ENCODE results near the gene NFATC3.

Gene NFATC3

DNA sequence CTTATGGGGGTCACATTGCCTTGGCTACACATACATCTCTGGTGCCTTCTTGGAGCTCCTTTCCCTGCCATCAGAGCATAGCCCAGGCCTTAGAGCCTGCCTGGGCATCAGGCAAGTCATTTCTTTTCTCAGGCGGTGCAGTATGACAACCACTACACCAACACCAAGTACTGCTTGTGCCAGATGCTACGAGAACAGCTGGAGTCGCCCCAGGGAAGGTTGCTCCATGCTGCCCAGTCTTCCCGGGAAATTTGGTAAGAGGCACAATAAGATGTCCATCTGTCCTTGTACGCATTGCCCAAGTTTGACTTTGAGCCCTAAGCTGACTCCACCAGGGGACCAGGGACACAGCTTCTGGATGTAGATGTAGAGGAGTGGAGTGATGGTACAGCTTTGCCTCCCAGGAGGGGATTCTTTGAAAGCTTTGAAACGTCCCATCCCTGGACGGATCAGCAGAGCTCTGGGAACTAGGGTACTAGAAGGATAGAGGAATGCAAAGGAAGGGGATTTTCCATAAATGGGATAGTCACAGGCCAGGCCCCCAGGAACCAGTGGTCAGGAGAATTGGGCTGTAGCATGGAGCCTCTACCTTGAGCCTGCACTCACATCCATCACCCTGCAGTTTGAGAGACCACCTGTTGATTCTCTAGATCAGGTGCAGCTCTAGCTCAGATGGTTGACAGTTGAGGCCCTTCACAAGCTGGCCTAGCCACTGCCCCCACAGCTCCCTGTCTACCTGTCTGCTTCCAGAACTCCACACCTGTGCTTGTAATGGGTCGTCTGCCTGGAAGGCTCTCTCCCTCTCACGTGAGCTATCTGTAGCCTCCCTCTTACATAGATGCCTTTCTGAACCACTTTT, 11.0 kb upstream of the NFATC3 start:
- DNase-seq, result no peak

DNA sequence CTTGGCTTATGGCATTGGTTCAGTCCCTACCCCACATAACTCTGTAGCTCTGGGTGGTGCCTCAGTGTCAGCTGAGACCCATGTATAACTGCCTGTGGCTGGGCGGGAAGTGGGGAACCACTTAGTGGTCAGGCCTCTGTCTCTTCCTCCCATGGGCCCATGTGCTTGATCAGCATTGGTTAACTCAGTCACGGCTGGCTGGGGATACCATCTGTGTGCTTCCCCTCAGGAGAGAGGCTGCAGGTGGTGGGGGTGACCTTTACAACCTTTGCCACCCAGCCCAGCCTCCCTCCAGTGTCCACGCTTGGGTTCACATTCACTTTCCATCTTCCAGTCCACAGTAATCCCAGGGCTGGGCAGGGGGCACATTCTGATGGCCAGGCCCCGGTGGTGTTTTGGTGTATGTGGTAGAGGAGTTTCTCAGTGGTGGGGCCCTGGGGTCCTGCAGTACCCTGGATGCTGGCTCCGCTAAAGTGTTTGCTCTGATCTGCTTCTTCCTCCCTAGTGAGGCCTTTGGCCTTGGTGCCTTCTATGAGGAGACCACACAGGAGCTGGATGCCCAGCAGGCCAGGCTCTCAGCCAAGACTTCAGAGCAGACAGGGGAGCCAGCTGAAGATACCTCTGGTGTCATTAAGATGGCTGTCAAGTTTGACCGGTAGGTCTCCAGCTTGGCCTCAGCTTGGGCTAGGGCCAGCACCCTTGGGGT, 10.2 kb upstream of the NFATC3 start:
- DNase-seq, result peak; percentile 39

DNA sequence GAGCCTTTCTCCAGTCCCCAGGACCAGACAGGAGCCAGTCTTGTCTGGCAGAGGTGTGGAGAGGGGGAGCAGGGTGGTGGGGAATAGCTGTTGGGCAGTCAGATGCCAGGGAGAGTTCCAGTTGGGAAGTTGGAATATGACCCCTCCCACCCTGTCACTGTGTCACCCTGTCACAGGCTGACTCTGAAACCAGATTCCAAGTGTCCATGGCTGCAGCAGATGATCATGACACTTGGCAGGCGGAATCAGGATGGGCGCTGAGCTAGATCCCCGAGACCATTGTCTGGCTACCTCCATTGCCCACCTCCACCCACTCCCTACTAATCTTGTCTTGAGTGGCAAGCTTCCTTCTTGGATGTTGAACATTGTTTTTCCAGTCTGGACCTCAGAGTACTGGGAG, 9.2 kb upstream of the NFATC3 start:
- DNase-seq, result no peak

DNA sequence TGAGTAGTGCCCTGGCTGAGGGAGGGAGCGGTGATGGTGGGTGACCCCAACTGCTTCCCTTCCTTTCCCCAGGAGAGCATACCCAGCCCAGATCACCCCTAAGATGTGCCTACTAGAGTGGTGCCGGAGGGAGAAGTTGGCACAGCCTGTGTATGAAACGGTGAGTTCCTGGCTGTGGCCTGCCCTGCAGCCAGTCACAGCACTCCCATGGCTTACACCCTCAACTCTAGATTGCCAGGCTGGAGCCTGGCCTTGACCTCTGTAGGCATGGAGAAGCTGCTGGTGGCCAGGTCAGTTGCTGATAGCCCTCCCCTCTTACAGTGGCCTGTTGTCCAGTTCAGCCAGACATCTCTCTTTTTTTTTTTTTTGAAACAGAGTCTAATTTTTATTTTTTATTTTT, 8.6 kb upstream of the NFATC3 start:
- no peak for DNase-seq

DNA sequence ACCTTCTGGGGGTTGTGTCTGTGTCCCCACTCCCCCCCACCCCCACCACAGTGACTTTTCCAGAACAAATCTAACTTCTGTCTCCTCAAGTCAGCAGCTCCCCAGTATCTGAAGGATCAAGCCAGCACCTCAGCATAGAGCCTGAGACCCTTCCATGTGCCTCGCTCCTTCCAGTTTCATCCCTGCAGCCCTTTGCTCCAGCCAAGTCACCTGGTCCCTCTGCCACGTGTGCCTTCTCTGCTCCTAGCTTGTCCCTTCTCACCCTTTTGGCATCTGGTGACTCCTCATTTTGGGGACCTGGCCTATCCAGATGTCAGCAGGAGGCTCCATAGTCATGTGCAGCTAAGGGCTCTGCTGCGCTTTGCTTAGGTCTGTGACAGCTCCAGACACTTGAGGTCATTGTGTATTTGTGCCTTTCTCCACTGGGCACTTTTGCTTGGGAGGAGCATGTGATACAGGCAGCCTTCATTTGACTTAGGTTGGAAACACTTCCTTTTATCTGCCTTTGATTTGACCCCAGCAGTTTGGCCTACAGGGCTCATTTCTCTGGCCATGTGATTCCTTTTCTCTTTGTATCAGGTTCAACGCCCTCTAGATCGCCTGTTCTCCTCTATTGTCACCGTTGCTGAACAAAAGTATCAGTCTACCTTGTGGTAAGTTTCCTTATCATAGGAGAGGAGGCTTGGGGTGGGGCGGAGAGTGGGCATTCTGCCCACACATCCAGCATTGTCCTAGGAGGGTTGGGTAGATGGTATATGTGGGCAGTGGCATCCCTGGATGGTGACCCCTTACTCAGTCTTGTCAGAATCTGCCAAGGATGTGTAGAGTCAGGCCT, 7.1 kb upstream of the NFATC3 start:
- no peak for DNase-seq

DNA sequence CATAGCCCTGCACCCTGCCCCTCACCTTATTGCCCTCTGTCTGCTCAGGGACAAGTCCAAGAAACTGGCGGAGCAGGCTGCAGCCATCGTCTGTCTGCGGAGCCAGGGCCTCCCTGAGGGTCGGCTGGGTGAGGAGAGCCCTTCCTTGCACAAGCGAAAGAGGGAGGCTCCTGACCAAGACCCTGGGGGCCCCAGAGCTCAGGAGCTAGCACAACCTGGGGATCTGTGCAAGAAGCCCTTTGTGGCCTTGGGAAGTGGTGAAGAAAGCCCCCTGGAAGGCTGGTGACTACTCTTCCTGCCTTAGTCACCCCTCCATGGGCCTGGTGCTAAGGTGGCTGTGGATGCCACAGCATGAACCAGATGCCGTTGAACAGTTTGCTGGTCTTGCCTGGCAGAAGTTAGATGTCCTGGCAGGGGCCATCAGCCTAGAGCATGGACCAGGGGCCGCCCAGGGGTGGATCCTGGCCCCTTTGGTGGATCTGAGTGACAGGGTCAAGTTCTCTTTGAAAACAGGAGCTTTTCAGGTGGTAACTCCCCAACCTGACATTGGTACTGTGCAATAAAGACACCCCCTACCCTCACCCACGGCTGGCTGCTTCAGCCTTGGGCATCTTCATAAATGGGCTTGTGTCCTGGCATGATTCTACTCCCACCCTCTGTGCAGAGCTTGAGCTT, 6.3 kb upstream of the NFATC3 start:
- DNase-seq, result no peak

DNA sequence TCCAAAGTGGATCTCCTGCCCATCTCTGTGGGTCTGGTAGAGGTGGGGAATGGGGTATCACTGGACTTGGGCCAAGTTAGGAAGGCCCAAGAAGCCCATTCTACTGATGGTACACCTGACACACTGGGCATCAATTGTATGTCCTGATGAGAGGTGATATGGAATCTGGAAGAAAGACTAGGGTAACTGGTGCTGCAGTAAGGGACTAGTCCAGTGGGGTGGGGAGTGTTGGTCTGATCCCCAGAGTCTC, 5.9 kb upstream of the NFATC3 start:
- DNase-seq, result no peak

DNA sequence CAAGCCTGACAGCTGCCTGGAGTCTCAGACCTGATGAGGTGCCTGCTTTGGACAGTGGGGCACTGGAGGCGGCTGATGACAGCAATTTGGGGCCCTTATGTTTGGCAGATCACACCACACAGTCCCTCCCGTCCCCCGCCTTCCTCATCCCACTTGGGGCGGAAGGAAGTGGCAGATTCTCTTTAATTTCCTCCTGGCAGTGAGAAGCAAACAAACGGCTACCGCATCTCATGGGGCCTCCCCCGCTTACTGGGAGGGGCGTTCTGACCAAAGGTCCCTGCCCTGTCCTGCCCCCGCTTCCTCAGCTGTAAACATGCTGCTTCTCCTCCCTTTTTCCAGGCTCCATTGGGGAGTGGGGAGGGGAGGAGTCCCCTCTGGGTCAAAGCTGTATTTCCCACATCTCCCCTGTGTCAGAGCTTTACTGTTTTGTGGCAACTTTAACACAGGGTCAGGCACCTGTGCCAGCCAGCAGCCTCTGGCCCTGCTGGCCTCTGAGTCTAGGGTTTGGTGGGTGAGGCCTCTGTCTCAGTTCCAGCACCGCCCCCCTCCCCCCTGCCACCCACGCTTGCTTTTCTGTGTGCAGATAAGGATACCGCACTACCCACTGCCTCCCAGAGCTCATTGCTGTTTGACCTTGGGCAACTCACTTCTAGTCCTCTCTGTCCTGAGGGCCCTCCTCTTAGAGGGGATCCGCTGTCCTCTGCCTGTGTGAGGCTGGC, 5.4 kb upstream of the NFATC3 start:
- peak; percentile 57 for DNase-seq

DNA sequence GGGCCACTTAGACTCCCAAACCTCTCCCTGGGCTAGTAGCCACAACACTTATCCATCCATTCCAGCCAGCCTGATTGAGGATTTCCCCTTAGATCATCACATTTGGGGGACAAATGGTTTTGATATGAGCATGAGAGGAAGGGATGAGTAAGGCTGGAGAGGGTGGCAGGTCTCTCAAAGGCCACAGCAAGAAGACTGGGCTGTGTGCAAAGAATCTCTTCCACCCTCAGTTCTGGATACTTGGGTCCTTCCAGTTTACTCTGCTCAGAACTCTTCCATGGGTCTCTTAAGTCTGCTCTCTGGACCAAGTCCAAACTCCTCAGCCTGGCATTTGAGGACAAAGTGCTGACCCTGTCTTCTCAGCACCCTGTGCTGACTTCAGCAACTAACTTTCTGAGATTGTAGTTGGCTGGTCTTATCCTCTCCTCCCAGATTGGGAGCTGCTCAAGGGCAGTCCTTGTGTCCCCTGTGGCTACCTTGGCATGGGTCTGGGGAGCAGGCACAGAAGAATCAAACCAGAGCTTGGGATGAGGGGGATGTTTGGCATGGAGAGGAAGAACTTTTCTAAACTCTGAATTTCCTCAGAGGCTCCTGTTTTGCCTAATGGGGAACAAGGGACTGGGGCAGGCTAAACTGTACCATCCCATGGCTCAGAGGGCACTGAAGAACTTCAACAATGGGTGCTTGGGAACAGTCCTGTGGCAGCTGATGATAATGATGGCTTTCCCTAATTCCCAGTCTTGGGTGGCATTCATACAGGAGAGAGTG, 3.1 kb upstream of the NFATC3 start:
- no peak for DNase-seq

DNA sequence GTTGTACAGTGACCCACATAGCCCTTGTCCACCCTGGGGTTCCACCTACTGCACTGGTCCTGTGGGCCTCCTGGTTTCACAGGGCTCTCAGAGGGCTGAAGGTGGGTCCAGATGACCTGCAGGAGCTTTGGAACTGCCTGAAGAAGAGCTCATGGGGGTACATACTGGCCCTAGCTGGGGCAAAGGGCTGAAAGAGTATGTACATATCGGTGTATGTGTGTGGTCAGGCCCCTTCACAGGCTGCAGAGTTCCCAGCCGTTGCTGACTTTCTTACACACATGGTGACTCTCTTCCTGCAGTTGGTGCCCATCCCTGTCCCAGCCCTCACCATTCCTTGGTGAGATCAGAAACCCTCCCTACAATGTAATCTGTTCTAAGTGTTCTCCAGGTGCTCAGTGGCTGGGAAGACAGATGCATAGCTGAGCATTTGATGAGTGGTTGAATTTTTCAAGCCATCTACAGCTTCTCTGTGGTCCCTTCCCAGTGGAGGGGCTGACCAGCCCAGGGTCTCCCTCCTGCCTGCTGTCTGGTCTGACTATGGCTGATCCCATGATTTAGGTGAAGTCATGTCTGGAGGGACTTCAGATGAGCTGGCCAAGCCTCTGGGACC, 2.4 kb upstream of the NFATC3 start:
- DNase-seq, result no peak

DNA sequence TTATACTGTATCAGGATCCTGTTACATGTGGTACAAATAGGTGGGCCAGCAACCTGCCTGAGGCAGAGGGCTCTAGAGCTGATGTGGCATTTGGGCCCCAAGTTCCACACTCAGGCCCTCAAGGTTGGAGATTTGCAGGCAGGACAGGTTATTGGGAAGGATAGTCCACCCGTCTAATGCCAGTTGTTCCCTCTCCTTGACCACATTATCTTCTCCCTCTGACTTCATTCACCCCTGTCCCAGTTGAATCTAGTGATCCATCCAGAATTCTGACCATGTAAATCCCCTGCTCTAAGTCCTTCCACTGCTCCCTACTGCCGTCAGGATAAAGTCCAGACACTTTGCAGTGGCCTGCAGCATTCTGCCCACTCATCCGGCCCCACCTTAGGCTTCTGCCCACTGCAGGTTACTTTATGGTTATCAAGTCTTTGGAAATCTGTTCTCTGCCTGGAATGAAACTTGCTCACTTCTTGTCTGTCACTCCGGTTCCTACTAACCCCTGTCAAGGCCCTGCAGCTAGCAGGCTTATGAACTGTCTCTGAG, 1.9 kb upstream of the NFATC3 start:
- DNase-seq, result no peak

DNA sequence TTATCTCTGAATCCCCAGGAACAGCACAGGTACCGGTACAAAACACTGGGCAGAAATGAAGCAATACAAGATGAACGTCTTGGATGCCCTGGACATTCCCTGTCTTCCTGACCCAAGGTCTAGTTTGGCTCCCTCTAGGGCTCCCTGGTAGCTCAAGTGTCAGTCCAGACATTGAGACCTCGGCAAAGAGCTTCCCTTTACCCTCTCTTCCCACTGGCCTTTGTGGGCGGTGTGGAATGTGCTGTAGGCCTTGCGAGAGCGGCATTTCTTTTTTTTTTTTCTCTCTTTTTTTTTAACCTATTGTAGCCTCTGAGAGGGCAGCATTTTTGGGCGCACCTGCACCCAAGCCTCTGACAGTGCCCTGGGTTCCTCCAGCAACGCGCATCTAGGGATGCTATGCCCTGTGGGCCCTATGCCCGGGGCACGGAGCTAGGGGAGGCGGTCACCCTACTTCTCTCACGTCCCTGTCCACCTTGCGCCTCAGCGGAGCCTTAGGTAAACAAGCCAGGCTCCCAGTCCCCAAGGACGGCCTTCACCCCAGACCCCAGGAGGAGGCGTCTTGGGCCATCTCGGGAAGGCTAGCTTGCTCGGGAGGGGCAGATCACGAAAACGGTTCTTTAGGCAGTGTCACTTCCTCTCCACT, 1.2 kb upstream of the NFATC3 start:
- DNase-seq, result no peak

DNA sequence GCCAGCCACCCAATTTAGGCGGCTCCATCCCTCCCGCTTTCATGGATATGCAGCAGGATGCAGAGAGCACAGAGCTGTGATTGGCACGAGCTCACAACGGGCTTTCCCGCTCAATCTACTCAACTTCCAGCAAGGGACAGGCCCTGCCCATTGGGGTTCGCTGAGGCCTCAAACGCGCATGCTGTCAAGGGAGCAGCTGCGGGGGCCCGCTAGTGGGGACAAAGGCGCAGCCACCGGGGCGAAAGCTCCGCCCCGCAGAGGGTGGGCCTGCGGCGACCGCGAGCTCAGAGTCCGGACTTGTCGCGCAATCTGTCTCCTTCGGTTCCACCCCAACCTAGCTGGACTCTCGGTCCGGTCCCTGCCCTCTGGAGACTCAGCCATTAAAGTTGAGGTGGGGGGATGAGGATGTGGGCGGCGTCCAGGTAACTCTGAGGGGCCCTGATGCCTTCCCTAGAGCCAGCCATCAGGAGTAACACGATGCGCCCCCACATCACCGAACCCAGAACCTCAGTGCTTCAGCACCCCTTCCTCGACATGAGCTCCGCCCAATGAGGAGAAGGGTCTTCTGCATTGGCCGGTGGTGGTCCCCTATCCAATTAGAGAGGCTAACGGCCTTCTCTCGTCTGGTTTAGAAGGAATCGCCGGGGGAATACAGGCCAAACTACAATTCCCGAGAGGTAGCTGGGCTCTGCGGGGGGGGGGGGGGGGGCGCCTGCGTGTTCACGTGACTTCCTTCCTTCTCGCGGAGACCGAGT, 489 bp upstream of the NFATC3 start:
- peak; percentile 77 for DNase-seq

DNA sequence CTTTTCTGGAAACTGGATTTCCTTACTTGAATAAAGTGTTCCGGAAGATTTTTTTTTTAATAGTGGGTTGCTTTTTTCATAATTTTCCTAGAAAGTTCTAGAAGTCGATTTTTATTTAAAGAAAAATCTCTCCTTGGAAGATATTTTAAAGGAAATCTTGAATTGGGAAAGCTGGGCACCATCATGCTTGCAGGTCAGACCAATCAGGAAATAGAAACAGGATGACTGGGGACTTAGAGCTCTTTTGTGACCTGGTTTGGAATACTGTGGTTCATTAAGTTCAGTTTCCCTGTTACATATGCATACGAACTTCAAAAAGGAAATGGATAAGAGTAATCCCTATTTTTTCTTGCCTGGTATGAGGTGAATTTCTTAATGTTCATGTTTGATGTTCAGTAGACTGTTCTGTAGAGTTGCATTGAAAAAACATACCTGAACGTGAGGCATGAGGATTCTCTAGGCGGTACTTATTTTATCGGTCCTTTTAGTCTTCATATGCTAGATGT, 1.2 kb downstream of the NFATC3 start:
- DNase-seq, result no peak

DNA sequence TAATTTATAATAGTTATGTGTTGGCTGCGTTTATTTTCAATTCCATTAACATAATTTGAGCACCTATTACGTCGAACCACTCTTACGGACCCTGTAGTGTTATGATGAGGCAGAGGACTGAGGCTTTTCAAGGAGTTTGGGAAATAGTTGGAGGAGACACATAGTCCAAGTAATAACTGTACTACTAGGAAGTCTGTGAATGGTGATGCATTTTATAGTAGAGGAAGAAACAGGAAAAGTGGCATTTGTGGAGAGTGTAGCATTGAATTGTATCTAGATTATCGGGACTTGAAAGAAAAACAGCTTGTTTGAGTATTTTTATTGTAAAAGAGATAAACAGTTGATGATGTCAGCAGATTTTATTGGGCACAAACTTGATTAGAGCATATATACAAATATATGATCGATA, 1.7 kb downstream of the NFATC3 start:
- no peak for DNase-seq

DNA sequence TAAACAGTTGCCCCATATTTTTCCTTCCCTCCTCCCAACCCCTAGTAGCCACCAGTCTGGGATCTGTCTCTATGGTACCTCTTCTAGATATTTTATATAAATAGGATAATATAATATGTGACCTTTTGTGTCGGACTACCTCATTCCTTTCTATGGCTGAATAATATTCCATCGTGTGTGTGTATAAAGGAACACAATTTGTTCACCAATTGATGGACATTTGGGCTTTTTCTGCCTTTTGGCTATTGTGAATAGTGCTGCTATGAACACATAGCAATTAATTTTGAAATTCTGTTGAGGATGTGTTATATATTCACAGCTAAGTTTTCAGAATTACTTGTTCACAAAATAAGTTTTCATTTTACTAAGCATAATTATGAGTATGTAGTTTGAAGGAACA, 2.5 kb downstream of the NFATC3 start:
- DNase-seq, result no peak

DNA sequence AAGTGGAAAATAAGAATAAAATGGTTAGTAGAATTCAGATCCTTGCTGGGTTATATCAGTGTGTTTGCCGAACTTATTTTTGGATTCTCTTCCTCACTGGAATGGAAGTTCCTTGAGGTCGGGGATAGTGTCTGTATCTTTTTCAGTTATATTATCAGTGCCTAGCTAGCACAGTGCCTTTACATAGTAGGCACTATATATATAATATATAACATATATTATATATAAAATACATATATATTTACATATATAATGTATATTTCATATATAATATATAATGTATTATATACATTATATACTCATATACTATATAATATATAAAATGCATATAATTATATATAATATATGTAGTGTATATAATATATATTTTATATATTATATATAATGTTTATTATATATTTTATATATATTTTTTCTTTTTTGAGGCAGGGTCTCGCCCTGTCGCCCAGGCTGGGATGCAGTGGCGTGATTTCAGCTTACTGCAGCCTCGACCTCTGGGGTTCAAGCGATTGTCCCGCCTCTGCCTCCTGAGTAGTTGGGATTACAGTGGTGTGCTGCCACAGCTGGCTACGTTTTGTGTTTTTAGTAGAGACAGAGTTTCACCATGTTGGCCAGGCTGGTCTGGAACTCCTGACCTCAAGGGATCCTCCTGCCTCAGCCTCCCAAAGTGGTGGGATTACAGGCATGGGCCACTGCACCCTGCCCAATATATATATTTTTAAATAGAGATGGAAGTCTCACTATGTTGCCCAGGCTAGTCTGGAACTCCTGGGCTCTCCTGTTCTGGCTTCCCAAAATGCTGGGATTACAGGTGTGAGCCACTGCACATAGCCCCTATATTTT, 3.2 kb downstream of the NFATC3 start:
- no peak for DNase-seq

DNA sequence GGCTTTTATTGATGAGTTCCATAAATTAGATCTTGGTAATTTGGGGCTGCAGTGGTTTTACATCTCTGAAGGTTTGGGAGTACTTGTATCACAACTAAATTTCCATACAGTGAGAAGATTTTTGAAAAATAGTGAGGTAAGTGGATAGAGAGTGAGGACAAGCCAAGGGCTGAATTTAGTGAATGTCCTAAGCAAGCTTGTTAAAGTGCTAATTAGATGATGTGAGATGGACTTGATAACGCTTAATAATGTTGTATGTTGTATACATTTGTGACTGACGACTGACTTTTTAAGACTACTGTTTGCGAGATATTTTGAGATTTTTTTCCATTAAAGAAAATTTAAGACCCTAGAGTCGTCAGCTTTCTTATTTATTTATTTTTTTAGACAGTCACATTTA, 3.9 kb downstream of the NFATC3 start:
- no peak for DNase-seq

DNA sequence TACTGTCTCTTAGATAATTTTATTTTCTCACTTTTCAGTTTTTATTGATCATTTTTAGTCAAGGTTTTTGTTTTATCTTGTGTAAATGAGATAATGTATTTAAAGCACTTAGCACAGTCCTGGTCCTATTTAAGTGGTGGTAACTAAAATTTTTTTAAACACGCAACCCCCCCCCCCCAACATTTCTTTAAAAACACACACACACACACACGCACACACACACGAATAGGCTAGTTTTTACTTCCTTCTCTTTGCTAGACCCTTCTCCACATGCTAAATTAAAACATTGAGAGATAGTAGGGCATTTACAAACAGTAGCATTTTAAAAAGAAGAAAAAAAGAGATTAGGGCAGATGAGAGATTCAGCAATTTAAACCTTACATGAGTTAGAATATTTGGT, 5.0 kb downstream of the NFATC3 start:
- no peak for DNase-seq
